CD14-positive monocyte (primary cell): ENCODE data around the gene RPL29. TPM values are rescaled to one million over a fixed set of nuclear protein-coding genes. Genes with fewer than 3 reads are reported as not detected.

ENCODE experiments used
- DNase-seq, 3 donors: peaks; one replicate each; pipeline ENCODE4 v3.0.0-alpha.2; 2011 to 2022
- H2AFZ ChIP-seq: 2 replicates; pipeline ENCODE4 v1.6.0; 2012; ENCODE audit warnings: mild to moderate bottlenecking, low read depth, low read length, inconsistent platforms; ENCODE audit not compliant: insufficient read depth, poor library complexity, severe bottlenecking
- H3K27ac ChIP-seq, 2 donors: 1 replicate in 1 of 2; 2 replicates in 1 of 2; pipeline ENCODE4 v1.5.1; 2012 to 2013; ENCODE audit warnings: low read length in 2 of 2, control low read depth in 1 of 2, inconsistent platforms in 1 of 2, low read depth in 1 of 2, mild to moderate bottlenecking in 1 of 2
- H3K27me3 ChIP-seq, 2 donors: one replicate each; pipeline versions ENCODE4 v1.6.0 to v1.6.1; 2011 to 2013; ENCODE audit warnings: low read length in 2 of 2; ENCODE audit not compliant: control insufficient read depth in 2 of 2, insufficient read depth in 2 of 2
- H3K36me3 ChIP-seq, 2 donors: replicated peaks in 1 of 2; 1 replicate in 1 of 2; 2 replicates in 1 of 2; pipeline versions ENCODE4 v1.5.1 to v1.6.1; 2012 to 2013; ENCODE audit warnings: low read length in 2 of 2, control low read depth in 1 of 2, inconsistent platforms in 1 of 2, mild to moderate bottlenecking in 1 of 2; ENCODE audit not compliant: insufficient read depth in 2 of 2, control insufficient read depth in 1 of 2
- H3K4me1 ChIP-seq, 2 donors: 1 replicate in 1 of 2; 2 replicates in 1 of 2; pipeline versions ENCODE4 v1.5.1 to v1.6.1; 2012 to 2013; ENCODE audit warnings: low read length in 2 of 2, control low read depth in 1 of 2, inconsistent platforms in 1 of 2, mild to moderate bottlenecking in 1 of 2, moderate library complexity in 1 of 2; ENCODE audit not compliant: insufficient read depth in 2 of 2, control insufficient read depth in 1 of 2
- H3K4me2 ChIP-seq: replicated peaks from 2 replicates; pipeline ENCODE3; 2012; ENCODE audit warnings: low read length, moderate library complexity, mild to moderate bottlenecking; ENCODE audit not compliant: poor library complexity, severe bottlenecking; ENCODE audit errors: extremely low read depth
- H3K4me3 ChIP-seq, 3 experiments: fragments of 200-600 bp in 1 of 3; sonication (generic) in 1 of 3; replicated peaks in 1 of 3; 1 replicate in 2 of 3; 2 replicates in 1 of 3; pipeline ENCODE4 v1.5.1; 2011 to 2013; ENCODE audit warnings: low read length in 3 of 3, mild to moderate bottlenecking in 3 of 3, control low read depth in 2 of 3, low read depth in 2 of 3, inconsistent platforms in 1 of 3, moderate library complexity in 1 of 3
- H3K79me2 ChIP-seq: 2 replicates; pipeline ENCODE4 v1.6.0; 2012; ENCODE audit warnings: mild to moderate bottlenecking, control low read depth, inconsistent platforms, low read length, moderate library complexity; ENCODE audit not compliant: insufficient read depth
- H3K9ac ChIP-seq: 2 replicates; pipeline ENCODE4 v1.6.0; 2017; ENCODE audit warnings: low read length, mild to moderate bottlenecking; ENCODE audit not compliant: insufficient read depth, poor library complexity, severe bottlenecking
- H3K9me3 ChIP-seq, 2 donors: replicated peaks in 1 of 2; 1 replicate in 1 of 2; 2 replicates in 1 of 2; pipeline versions ENCODE4 v1.5.1 to v1.6.1; 2012 to 2013; ENCODE audit warnings: low read length in 2 of 2, control low read depth in 1 of 2; ENCODE audit not compliant: control insufficient read depth in 1 of 2, insufficient read depth in 1 of 2
- H4K20me1 ChIP-seq: 2 replicates; pipeline ENCODE4 v1.6.0; 2012; ENCODE audit warnings: mild to moderate bottlenecking, low read length, control low read depth, moderate library complexity; ENCODE audit not compliant: insufficient read depth
- H3K27ac Mint-ChIP-seq, 7 donors: one replicate each; pipeline ENCODE4 v1.8.0; 2020; ENCODE audit warnings: mild to moderate bottlenecking in 7 of 7, mixed read lengths in 7 of 7, moderate library complexity in 6 of 7, inconsistent platforms in 2 of 7
- H3K27me3 Mint-ChIP-seq, 3 donors: one replicate each; pipeline ENCODE4 v1.8.0; 2021 to 2022; ENCODE audit warnings: low read depth in 3 of 3, mild to moderate bottlenecking in 3 of 3, mixed read lengths in 3 of 3, moderate library complexity in 3 of 3, inconsistent platforms in 1 of 3
- H3K36me3 Mint-ChIP-seq, 2 donors: one replicate each; pipeline ENCODE4 v1.8.0; 2020; ENCODE audit warnings: mixed read lengths in 2 of 2, inconsistent platforms in 1 of 2, mild to moderate bottlenecking in 1 of 2
- H3K4me1 Mint-ChIP-seq: one replicate; pipeline ENCODE4 v1.8.0; 2020; ENCODE audit warnings: mild to moderate bottlenecking, mixed read lengths
- H3K4me3 Mint-ChIP-seq, 2 donors: one replicate each; pipeline ENCODE4 v1.8.0; 2020; ENCODE audit warnings: mild to moderate bottlenecking in 2 of 2, mixed read lengths in 2 of 2, moderate library complexity in 1 of 2
- H3K9me3 Mint-ChIP-seq, 7 donors: one replicate each; pipeline ENCODE4 v1.8.0; 2020 to 2022; ENCODE audit warnings: mixed read lengths in 7 of 7, mild to moderate bottlenecking in 6 of 7, moderate library complexity in 6 of 7, inconsistent platforms in 2 of 7
- WGBS: methylation state at CpG from one replicate; pipeline ENCODE4 v1.1.5; 2013; ENCODE audit warnings: missing lambda C conversion rate; ENCODE audit not compliant: insufficient coverage; 5-methylcytosine and 5-hydroxymethylcytosine counted together
- intact Hi-C, 2 donors: fragments of 100-400 bp; cut with micrococcal nuclease; formaldehyde crosslinking; loops; one replicate each; pipeline versions ENCODE4 v1.15.0 to v1.15.1; 2023
- polyA plus RNA-seq, 3 donors: library from polyadenylated mRNA; depleted of rRNA in 1 of 3; unstranded in 2 of 3; stranded (reverse) in 1 of 3; fragments of 300-500 nt in 2 of 3; fragments of >200 nt in 1 of 3; fragmentation: Illumina TruSeq in 2 of 3; gene quantifications; 1 replicate in 2 of 3; 2 replicates in 1 of 3; pipeline ENCODE4 v1.2.3, GENCODE V29; 2012 to 2021
- TF ChIP-seq, protein P1 (sequence below): fragments of 200-600 bp; IDR thresholded peaks from one replicate; pipeline ENCODE4 v1.8.0; 2022; ENCODE audit warnings: antibody characterized with exemption, mild to moderate bottlenecking

RPL29 gene
- polyA plus RNA-seq, 3 donors = 753 to 2,360 (median 856) TPM

DNA sequence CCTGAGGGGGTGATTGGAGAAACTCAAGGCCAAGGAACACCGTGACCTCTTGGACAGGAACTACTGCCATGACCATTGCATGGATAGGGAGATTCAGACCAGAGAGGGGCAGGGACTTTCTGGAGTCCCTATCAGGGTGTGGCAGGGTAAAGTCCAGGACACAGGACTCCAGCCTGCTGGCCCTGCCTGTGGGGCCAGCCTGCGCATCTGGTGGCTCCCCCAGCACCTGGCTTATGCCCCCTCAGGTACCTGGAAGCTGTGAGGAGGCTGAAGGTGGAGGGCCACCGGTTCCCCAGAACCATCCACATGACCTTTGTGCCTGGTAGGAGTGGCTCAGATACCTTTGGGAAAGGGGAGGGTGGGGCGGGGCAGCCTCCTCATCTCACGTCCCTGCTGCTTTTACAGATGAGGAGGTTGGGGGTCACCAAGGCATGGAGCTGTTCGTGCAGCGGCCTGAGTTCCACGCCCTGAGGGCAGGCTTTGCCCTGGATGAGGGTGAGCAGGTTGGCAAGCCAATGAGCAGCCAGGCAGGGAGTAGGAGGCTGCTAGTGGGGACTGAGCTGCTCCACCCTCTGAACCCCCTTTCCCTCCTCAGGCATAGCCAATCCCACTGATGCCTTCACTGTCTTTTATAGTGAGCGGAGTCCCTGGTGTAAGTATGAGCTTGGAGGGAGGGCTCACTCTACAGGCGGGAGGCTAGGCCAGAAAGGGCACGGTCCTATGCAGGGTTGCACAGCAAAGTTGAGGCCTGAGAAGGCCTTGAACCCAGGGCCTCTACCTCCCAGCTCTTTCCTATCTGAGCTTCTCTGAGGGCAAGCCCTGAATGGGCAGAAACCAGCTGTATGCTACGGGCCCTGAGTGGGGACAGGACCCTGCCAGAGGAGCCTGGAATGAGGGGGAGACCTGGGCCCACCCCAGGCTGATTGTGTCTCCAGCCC lies 9.4 kb downstream of the RPL29 start:
- Histone ChIP-seq H3K4me3 (no peak overlapping the region), H3K4me1 (peaks cover 19 to 25% of the 10 kb centered on the region in 2 donors), H3K4me2 (no peak overlapping the region), H3K27ac (no peak overlapping the region), H3K36me3 (peaks cover under 1 to 1% of the 10 kb centered on the region in 2 donors), H4K20me1 (peaks cover 2% of the 10 kb centered on the region), H3K9me3 (no peaks in the 10 kb centered on the region), H3K79me2 (peaks cover 1% of the 10 kb centered on the region), H3K27me3 (no peaks in the 10 kb centered on the region), H2AFZ (no peak overlapping the region), H3K9ac (no peak overlapping the region)
- Mint-ChIP-seq H3K27ac (peak overlapping the region in 2 of 7 donors; percentile 40 to 73), H3K4me3 (no peak overlapping the region), H3K9me3 (peaks cover 0 to 2% (median 0%) of the 10 kb centered on the region in 7 donors), H3K27me3 (peaks cover 0 to 3% (median 0%) of the 10 kb centered on the region in 3 donors), H3K36me3 (peaks cover 3 to 4% of the 10 kb centered on the region in 2 donors), H3K4me1 (peaks cover 20% of the 10 kb centered on the region)
- 100% methylated on average over 2 of the region's 12 CpGs for WGBS
- TF ChIP-seq, protein P1, sequence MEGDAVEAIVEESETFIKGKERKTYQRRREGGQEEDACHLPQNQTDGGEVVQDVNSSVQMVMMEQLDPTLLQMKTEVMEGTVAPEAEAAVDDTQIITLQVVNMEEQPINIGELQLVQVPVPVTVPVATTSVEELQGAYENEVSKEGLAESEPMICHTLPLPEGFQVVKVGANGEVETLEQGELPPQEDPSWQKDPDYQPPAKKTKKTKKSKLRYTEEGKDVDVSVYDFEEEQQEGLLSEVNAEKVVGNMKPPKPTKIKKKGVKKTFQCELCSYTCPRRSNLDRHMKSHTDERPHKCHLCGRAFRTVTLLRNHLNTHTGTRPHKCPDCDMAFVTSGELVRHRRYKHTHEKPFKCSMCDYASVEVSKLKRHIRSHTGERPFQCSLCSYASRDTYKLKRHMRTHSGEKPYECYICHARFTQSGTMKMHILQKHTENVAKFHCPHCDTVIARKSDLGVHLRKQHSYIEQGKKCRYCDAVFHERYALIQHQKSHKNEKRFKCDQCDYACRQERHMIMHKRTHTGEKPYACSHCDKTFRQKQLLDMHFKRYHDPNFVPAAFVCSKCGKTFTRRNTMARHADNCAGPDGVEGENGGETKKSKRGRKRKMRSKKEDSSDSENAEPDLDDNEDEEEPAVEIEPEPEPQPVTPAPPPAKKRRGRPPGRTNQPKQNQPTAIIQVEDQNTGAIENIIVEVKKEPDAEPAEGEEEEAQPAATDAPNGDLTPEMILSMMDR = no peak
- intact Hi-C loops = no loop called here
- no peak for DNase-seq

DNA sequence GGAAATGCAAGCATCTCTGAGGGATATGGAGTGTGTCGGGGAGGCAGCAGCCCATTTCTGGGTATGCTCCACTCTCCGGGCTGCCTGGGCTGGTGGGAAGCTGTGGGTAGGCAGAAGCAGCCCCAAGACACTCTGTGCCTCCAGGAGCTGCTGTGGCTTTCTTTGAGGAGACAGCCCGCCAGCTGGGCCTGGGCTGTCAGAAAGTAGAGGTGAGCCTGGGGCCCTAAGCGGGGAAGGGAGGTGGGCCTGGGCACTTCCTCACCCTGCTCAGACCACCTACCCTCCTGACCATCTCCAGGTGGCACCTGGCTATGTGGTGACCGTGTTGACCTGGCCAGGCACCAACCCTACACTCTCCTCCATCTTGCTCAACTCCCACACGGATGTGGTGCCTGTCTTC lies 10.6 kb downstream of the RPL29 start:
- Histone ChIP-seq H3K9ac (no peak overlapping the region), H3K4me1 (peaks cover 19 to 25% of the 10 kb centered on the region in 2 donors), H3K36me3 (no peaks in the 10 kb centered on the region), H3K4me2 (no peak overlapping the region), H2AFZ (no peak overlapping the region), H3K27me3 (no peaks in the 10 kb centered on the region), H3K27ac (no peak overlapping the region), H3K79me2 (peaks cover 5% of the 10 kb centered on the region), H3K9me3 (no peaks in the 10 kb centered on the region), H3K4me3 (no peak overlapping the region), H4K20me1 (no peaks in the 10 kb centered on the region)
- DNase-seq = no peak
- H3K4me1 Mint-ChIP-seq = peaks cover 25% of the 10 kb centered on the region
- WGBS = 100% methylated on average over 1 of the region's 6 CpGs
- no peak overlapping the region for H3K27ac Mint-ChIP-seq
- H3K4me3 Mint-ChIP-seq = no peak overlapping the region
- H3K27me3 Mint-ChIP-seq = peaks cover 0 to 4% (median 0%) of the 10 kb centered on the region in 3 donors
- H3K36me3 Mint-ChIP-seq = peaks cover 0 to 7% of the 10 kb centered on the region in 2 donors
- H3K9me3 Mint-ChIP-seq = peaks cover 0 to 2% (median 0%) of the 10 kb centered on the region in 7 donors
- intact Hi-C loops = no loop called here
- TF ChIP-seq, protein P1 = no peak
